Measurements from ENCODE around the gene SLC25A4. TPM values are rescaled to one million over a fixed set of nuclear protein-coding genes. Genes with fewer than 3 reads are reported as not detected.

SLC25A4 gene
- total RNA-seq, 1 donor from 2014 or later: 32.0 TPM

- FAIRE-seq (no peak), DNase-seq (ENCODE audit: low read depth) (no peak)
- H3K9ac ChIP-seq (ENCODE audit: low read length): no peak overlapping the region
- H3K4me1 Mint-ChIP-seq (ENCODE audit: low read depth, unreplicated experiment): no peaks in the 10 kb centered on the region
- H3K36me3 ChIP-seq (ENCODE audit: insufficient read depth, low read length): peaks cover 10% of the 10 kb centered on the region
- no peaks in the 10 kb centered on the region for H3K4me1 ChIP-seq (ENCODE audit: insufficient read depth, low read length)
- H3K27ac ChIP-seq (ENCODE audit: low read depth, low read length): no peak overlapping the region
- H3K4me2 ChIP-seq (ENCODE audit: low read length): no peak overlapping the region
- no peak overlapping the region for H3K4me3 Mint-ChIP-seq (ENCODE audit: unreplicated experiment)
- H3K79me2 ChIP-seq (ENCODE audit: insufficient read depth, low read length): no peaks in the 10 kb centered on the region
- H3K36me3 Mint-ChIP-seq (ENCODE audit: low read depth, unreplicated experiment): peaks cover 13% of the 10 kb centered on the region
- H4K20me1 ChIP-seq (ENCODE audit: insufficient read depth, low read length): no peaks in the 10 kb centered on the region
- no peaks in the 10 kb centered on the region for H3K9me3 Mint-ChIP-seq (ENCODE audit: unreplicated experiment)
- no peak overlapping the region for H2AFZ ChIP-seq (ENCODE audit: low read depth, low read length)
- no peak overlapping the region for H3K4me3 ChIP-seq (ENCODE audit: insufficient read depth, low read depth, low read length)
- H3K9me3 ChIP-seq (ENCODE audit: insufficient read depth, low read depth, low read length): no peaks in the 10 kb centered on the region
- no peak overlapping the region for H3K27ac Mint-ChIP-seq (ENCODE audit: unreplicated experiment)
- H3K27me3 ChIP-seq (ENCODE audit: insufficient read depth, low read length): no peaks in the 10 kb centered on the region
- H3K27me3 Mint-ChIP-seq (ENCODE audit: low read depth, unreplicated experiment): no peaks in the 10 kb centered on the region
- TF ChIP-seq EZH2 (IDR thresholded peaks at IDR 0.05; ENCODE audit: insufficient read depth, low read length) (no peak), CTCF (IDR thresholded peaks at IDR 0.05; ENCODE audit: insufficient read depth, low read depth, low read length) (no peak)
These were observed 8.2 kb downstream of the SLC25A4 start for GRCh38 chr4:185151296-185151695.

DNA sequence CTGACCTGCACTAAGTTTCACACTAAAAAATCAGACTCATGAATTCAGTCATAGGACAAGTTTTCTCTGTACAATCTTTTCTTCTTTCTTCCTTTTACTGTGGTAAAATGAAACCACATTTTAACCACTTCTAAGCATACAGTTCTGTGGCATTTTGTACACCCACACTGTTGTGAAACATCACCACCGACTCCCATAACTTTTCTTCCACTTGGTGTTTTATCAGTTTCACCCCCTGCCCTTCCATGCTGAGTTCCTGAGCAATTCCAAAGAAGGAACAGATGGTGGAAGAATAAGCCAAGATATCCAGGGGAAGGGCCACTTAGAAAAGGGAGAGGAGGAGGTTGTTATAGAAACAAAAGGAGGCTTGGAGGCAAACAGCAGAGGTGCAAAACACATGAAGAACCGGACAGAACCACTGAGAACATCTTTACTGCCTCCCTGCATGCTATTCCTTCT, 22.6 kb downstream of the SLC25A4 start:
- no peaks in the 10 kb centered on the region for H3K9me3 Mint-ChIP-seq (ENCODE audit: unreplicated experiment)

More for the DNA sequence above, 22.6 kb downstream of the SLC25A4 start:
- no peak overlapping the region for H3K4me3 Mint-ChIP-seq (ENCODE audit: unreplicated experiment)
- peaks cover 13% of the 10 kb centered on the region for H4K20me1 ChIP-seq (ENCODE audit: insufficient read depth, low read length)
- FAIRE-seq: no peak
- H3K27me3 ChIP-seq (ENCODE audit: insufficient read depth, low read length): no peaks in the 10 kb centered on the region
- peak overlapping the region; percentile 41 for H3K4me2 ChIP-seq (ENCODE audit: low read length)
- peaks cover 4% of the 10 kb centered on the region for H3K27me3 Mint-ChIP-seq (ENCODE audit: low read depth, unreplicated experiment)
- TF ChIP-seq CTCF (IDR thresholded peaks at IDR 0.05; ENCODE audit: insufficient read depth, low read depth, low read length): no peak
- no peak for TF ChIP-seq EZH2 (IDR thresholded peaks at IDR 0.05; ENCODE audit: insufficient read depth, low read length)
- H3K36me3 Mint-ChIP-seq (ENCODE audit: low read depth, unreplicated experiment): peaks cover 10% of the 10 kb centered on the region
- H2AFZ ChIP-seq (ENCODE audit: low read depth, low read length): no peak overlapping the region
- H3K27ac Mint-ChIP-seq (ENCODE audit: unreplicated experiment): no peak overlapping the region
- no peaks in the 10 kb centered on the region for H3K9me3 ChIP-seq (ENCODE audit: insufficient read depth, low read depth, low read length)
- H3K79me2 ChIP-seq (ENCODE audit: insufficient read depth, low read length): no peaks in the 10 kb centered on the region
- H3K27ac ChIP-seq (ENCODE audit: low read depth, low read length): no peak overlapping the region
- peaks cover 8% of the 10 kb centered on the region for H3K4me1 Mint-ChIP-seq (ENCODE audit: low read depth, unreplicated experiment)
- H3K36me3 ChIP-seq (ENCODE audit: insufficient read depth, low read length): peaks cover 13% of the 10 kb centered on the region
- H3K9ac ChIP-seq (ENCODE audit: low read length): no peak overlapping the region
- DNase-seq (ENCODE audit: low read depth): peak; percentile 94
- peaks cover 7% of the 10 kb centered on the region for H3K4me1 ChIP-seq (ENCODE audit: insufficient read depth, low read length)
- no peak overlapping the region for H3K4me3 ChIP-seq (ENCODE audit: insufficient read depth, low read depth, low read length)
